ENCODE measurements around the gene WHRN.

Gene WHRN

DNA sequence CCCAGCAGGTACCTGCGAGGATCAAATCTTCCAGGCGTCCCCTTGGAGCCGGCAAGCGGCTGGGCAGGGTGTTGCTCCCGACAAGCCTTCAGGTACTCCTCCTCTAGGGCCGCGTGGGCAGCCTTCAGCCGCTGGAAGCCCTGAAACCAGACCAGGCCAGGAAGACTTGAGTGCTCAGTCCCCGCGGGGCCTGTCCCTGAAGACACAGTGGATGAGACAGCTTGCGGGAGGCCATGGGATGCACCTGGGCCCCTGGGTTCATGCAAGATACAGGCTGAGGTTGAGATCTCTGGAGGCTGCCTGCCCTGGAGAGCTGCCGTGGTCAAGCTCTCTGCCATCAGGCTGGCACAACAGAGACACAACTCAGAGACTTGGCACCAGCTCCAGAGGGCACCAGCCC is 142.9 kb downstream of the WHRN start:
- Histone ChIP-seq H3K27me3 (no peaks in the 10 kb centered on the region), H3K27ac (peak overlapping the region; percentile 98), H3K9me3 (peaks cover under 1% of the 10 kb centered on the region), H3K4me1 (ENCODE audit: control insufficient read depth in 1 of 2, insufficient read depth in 1 of 2, low read depth in 1 of 2, low read length in 1 of 2) (peaks cover 45 to 46% of the 10 kb centered on the region in 2 experiments), H3K4me3 (ENCODE audit: low read depth in 1 of 2, low read length in 1 of 2) (no peak overlapping the region), H3K36me3 (peaks cover 94% of the 10 kb centered on the region)
- no peak for TF ChIP-seq CTCF (IDR thresholded peaks at IDR 0.05)

DNA sequence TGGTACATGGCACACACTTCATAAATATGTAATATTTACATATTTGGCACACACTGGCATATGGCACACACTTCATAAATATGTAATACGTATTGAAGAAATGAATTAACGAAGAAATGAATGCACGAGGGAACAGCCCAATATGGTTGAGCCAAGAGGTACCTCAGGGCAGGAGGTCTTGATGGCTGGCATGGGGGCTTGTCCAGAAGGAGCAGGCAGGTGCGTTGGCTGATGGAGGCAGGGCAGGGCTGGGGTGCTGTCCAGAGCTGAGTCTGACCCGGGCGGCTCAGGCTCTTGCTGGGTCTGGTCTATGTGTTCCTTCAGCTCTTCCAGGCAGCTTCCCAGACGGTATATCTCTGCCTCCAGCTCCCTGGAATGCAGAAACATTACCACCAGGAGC is 143.7 kb downstream of the WHRN start:
- Histone ChIP-seq H3K4me1 (ENCODE audit: control insufficient read depth in 1 of 2, insufficient read depth in 1 of 2, low read depth in 1 of 2, low read length in 1 of 2) (peaks cover 37% of the 10 kb centered on the region in 2 experiments), H3K4me3 (ENCODE audit: low read depth in 1 of 2, low read length in 1 of 2) (no peak overlapping the region), H3K27ac (peak overlapping the region; percentile 98), H3K9me3 (peaks cover 7% of the 10 kb centered on the region), H3K36me3 (peaks cover 99% of the 10 kb centered on the region), H3K27me3 (no peaks in the 10 kb centered on the region)
- no peak for TF ChIP-seq CTCF (IDR thresholded peaks at IDR 0.05)

- Histone ChIP-seq H3K36me3 (peaks cover 100% of the 10 kb centered on the region), H3K27me3 (no peaks in the 10 kb centered on the region), H3K4me1 (ENCODE audit: control insufficient read depth in 1 of 2, insufficient read depth in 1 of 2, low read depth in 1 of 2, low read length in 1 of 2) (peaks cover 20% of the 10 kb centered on the region in 2 experiments), H3K9me3 (peaks cover 13% of the 10 kb centered on the region), H3K4me3 (ENCODE audit: low read depth in 1 of 2, low read length in 1 of 2) (no peak overlapping the region), H3K27ac (peak overlapping the region; percentile 98)
- TF ChIP-seq CTCF (IDR thresholded peaks at IDR 0.05): no peak
Observed at GRCh38 chr9:114359801-114360200, 145.5 kb downstream of the WHRN start.

DNA sequence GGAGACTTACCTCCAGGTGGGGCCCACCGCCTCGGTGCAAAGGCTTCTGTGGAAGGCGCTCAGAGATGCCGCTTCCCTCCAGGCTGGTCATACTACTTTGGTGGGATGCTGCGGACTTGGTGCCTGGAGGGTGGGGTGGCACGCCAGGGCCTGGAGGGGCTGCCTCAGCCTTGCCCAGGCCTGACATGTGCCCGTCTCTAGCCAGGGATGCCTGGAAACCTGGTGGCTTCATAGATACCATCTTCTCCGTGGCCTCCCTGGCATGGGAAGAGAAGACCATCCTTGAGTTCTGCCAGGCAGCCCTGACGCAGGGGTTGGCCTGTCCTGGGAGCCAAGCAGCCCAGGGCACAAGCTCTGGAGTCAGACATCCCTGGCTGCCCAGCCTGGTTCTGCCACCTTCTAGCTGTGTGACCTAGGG is 147.4 kb downstream of the WHRN start:
- no peak for TF ChIP-seq CTCF (IDR thresholded peaks at IDR 0.05)
- H3K4me3 ChIP-seq (ENCODE audit: low read depth in 1 of 2, low read length in 1 of 2): no peak overlapping the region
- peaks cover 100% of the 10 kb centered on the region for H3K36me3 ChIP-seq
- peaks cover under 1% of the 10 kb centered on the region in 2 experiments for H3K4me1 ChIP-seq (ENCODE audit: control insufficient read depth in 1 of 2, insufficient read depth in 1 of 2, low read depth in 1 of 2, low read length in 1 of 2)
- H3K27ac ChIP-seq: peak overlapping the region; percentile 54
- peaks cover 13% of the 10 kb centered on the region for H3K9me3 ChIP-seq
- H3K27me3 ChIP-seq: no peaks in the 10 kb centered on the region

DNA sequence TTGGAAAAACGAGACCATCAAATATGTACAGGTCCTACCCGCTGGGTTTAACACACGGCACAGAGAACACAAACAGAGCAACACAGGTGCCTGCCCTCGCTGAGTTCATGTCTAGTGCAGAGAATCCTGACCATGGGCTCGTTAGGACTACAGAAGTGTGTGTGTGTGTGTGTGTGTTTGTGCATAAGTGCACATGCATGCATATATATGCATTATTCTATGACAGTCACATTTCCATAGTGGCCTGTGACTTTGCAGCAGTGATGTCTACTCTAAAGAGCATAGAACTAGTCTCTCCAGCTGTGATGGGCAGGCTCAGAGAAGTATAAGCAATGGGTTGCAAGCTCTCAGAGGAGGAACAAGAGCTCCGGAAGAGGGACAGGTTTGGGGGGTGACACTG is 147.9 kb downstream of the WHRN start:
- peak overlapping the region; percentile 54 for H3K27ac ChIP-seq
- peaks cover 100% of the 10 kb centered on the region for H3K36me3 ChIP-seq
- no peaks in the 10 kb centered on the region for H3K4me1 ChIP-seq (ENCODE audit: control insufficient read depth in 1 of 2, insufficient read depth in 1 of 2, low read depth in 1 of 2, low read length in 1 of 2)
- TF ChIP-seq CTCF (IDR thresholded peaks at IDR 0.05): no peak
- no peak overlapping the region for H3K4me3 ChIP-seq (ENCODE audit: low read depth in 1 of 2, low read length in 1 of 2)
- H3K9me3 ChIP-seq: peaks cover 13% of the 10 kb centered on the region
- no peaks in the 10 kb centered on the region for H3K27me3 ChIP-seq

DNA sequence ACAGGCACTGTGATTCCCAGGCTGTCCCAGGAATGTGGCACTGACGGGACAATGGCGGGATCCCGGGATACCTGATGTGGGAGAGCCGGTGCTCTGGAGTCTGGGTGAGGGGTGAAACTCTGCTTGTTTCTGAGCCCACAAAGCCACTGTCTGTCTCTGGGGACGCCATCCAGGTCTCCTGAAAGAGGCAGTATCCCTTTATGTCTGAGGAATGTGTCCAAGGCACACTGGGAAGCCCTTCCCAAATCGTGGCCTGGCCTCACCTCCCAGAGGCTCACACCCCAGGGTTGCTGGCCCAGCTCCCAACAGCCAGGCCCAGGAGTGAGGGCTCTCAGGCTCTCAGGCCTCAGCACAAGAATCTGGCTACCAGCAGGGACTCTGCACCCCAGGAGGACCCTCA is 148.5 kb downstream of the WHRN start:
- Histone ChIP-seq H3K36me3 (peaks cover 100% of the 10 kb centered on the region), H3K27ac (peak overlapping the region; percentile 54), H3K27me3 (no peaks in the 10 kb centered on the region), H3K4me1 (ENCODE audit: control insufficient read depth in 1 of 2, insufficient read depth in 1 of 2, low read depth in 1 of 2, low read length in 1 of 2) (no peaks in the 10 kb centered on the region), H3K9me3 (peaks cover 13% of the 10 kb centered on the region), H3K4me3 (ENCODE audit: low read depth in 1 of 2, low read length in 1 of 2) (no peak overlapping the region)
- no peak for TF ChIP-seq CTCF (IDR thresholded peaks at IDR 0.05)
